HepG2 (cell line): Measurements from ENCODE around the gene PROCR. TPM values are rescaled to one million over a fixed set of nuclear protein-coding genes. Genes with fewer than 3 reads are reported as not detected.

ENCODE experiments used
- ATF2 ChIP-seq: sonication (generic); formaldehyde crosslinking; IDR thresholded peaks from 2 replicates; pipeline ENCODE4 v1.4.0; 2020; ENCODE audit warnings: missing genetic modification reagents
- CBFB ChIP-seq: sonication (generic); formaldehyde crosslinking; IDR thresholded peaks from 2 replicates; pipeline ENCODE4 v1.4.0; 2020; ENCODE audit warnings: missing genetic modification reagents
- ESRRA ChIP-seq: sonication (generic); formaldehyde crosslinking; IDR thresholded peaks from 2 replicates; pipeline ENCODE4 v1.5.1; 2020; ENCODE audit warnings: mild to moderate bottlenecking, low read depth, missing genetic modification reagents
- ETV6 ChIP-seq: sonication (generic); formaldehyde crosslinking; conservative IDR thresholded peaks from 2 replicates; pipeline ENCODE4 v1.4.0; 2020; ENCODE audit warnings: missing genetic modification reagents
- MAFG ChIP-seq: sonication (generic); formaldehyde crosslinking; IDR thresholded peaks from 2 replicates; pipeline ENCODE4 v1.5.1; 2020; ENCODE audit warnings: mild to moderate bottlenecking, missing genetic modification reagents
- NFE2L1 ChIP-seq: sonication (generic); formaldehyde crosslinking; IDR thresholded peaks from 2 replicates; pipeline ENCODE4 v1.4.0; 2020; ENCODE audit warnings: missing genetic modification reagents, mild to moderate bottlenecking, borderline replicate concordance
- NFKBIZ ChIP-seq: IDR thresholded peaks from 2 replicates; pipeline ENCODE4 v1.6.1; 2018; ENCODE audit warnings: missing genetic modification reagents, missing compliant biosample characterization
- NFRKB ChIP-seq: fragments of 450-650 bp; IDR thresholded peaks from 2 replicates; pipeline ENCODE4 v1.6.1; 2017
- NPAS2 ChIP-seq: sonication (generic); formaldehyde crosslinking; IDR thresholded peaks from 2 replicates; pipeline ENCODE4 v1.8.0; 2022; ENCODE audit warnings: mild to moderate bottlenecking, missing genetic modification reagents, borderline replicate concordance
- PBX2 ChIP-seq: IDR thresholded peaks from 2 replicates; pipeline ENCODE4 v1.6.1; 2016; ENCODE audit warnings: control low read depth
- ZNF121 ChIP-seq: sonication (generic); formaldehyde crosslinking; IDR thresholded peaks from 2 replicates; pipeline ENCODE4 v1.5.0; 2020; ENCODE audit warnings: mild to moderate bottlenecking, missing genetic modification reagents
- ZNF589 ChIP-seq: sonication (generic); formaldehyde crosslinking; conservative IDR thresholded peaks from 2 replicates; pipeline ENCODE4 v1.8.0; 2022; ENCODE audit warnings: mild to moderate bottlenecking, moderate library complexity, missing genetic modification reagents
- ZNF597 ChIP-seq: sonication (generic); formaldehyde crosslinking; IDR thresholded peaks from 2 replicates; pipeline ENCODE4 v1.5.0; 2020; ENCODE audit warnings: missing genetic modification reagents
- polyA plus RNA-seq, 8 experiments: library from polyadenylated mRNA; depleted of rRNA in 3 of 8; stranded (reverse) in 7 of 8; unstranded in 1 of 8; fragments of >200 nt; fragmentation: Illumina TruSeq in 4 of 8; extraction: Trizol in 4 of 8; gene quantifications; 2 replicates each; pipeline versions ENCODE4 v1.2.1 to v1.2.3, GENCODE V29; 2011 to 2016; ENCODE audit warnings: low read depth in 4 of 8, missing spikeins in 1 of 8, mixed read lengths in 1 of 8; ENCODE audit not compliant: insufficient read depth in 1 of 8
- total RNA-seq, 5 experiments: library from RNA; depleted of rRNA; stranded (reverse); fragments of >200 nt; fragmentation: Illumina TruSeq; extraction: Trizol; gene quantifications; 2 replicates each; pipeline ENCODE4 v1.2.3, GENCODE V29; 2016; ENCODE audit warnings: low read depth in 1 of 5
- TF ChIP-seq, protein P1 (sequence below): sonication (generic); formaldehyde crosslinking; IDR thresholded peaks from 2 replicates; pipeline ENCODE4 v1.4.0; 2020; ENCODE audit warnings: missing genetic modification reagents, borderline replicate concordance
- TF ChIP-seq, protein P2 (sequence below): IDR thresholded peaks from 2 replicates; pipeline ENCODE4 v1.4.0; 2020; ENCODE audit warnings: mild to moderate bottlenecking, missing genetic modification reagents
- TF ChIP-seq, protein P3 (sequence below): sonication (generic); formaldehyde crosslinking; IDR thresholded peaks from 2 replicates; pipeline ENCODE4 v1.4.0; 2020; ENCODE audit warnings: missing genetic modification reagents, mild to moderate bottlenecking, borderline replicate concordance

PROCR gene
- total and polyA plus RNA-seq, 2 of the 13 experiments (the other 11 are each of a cell fraction or from before 2014, with no cell fraction given), result 1.4 to 1.7 TPM

- no peak for TF ChIP-seq MAFG (CRISPR knock-in tag)
- no peak; the same call in 1 of the 2 replicates for TF ChIP-seq NFE2L1 (CRISPR knock-in tag)
- no peak for TF ChIP-seq NFRKB
- 0 out of 2 replicates have a peak, but pooled peaks have one; percentile 4 for TF ChIP-seq ETV6
- TF ChIP-seq NFKBIZ (CRISPR knock-in tag), result no peak
- no peak for TF ChIP-seq CBFB
- TF ChIP-seq ZNF589, result no peak
- TF ChIP-seq ZNF121 (CRISPR knock-in tag), result no peak
- TF ChIP-seq ZNF597 (CRISPR knock-in tag), result no peak
- TF ChIP-seq ESRRA (CRISPR knock-in tag), result no peak
- TF ChIP-seq PBX2 (CRISPR knock-in tag), result no peak
- TF ChIP-seq, protein P1, sequence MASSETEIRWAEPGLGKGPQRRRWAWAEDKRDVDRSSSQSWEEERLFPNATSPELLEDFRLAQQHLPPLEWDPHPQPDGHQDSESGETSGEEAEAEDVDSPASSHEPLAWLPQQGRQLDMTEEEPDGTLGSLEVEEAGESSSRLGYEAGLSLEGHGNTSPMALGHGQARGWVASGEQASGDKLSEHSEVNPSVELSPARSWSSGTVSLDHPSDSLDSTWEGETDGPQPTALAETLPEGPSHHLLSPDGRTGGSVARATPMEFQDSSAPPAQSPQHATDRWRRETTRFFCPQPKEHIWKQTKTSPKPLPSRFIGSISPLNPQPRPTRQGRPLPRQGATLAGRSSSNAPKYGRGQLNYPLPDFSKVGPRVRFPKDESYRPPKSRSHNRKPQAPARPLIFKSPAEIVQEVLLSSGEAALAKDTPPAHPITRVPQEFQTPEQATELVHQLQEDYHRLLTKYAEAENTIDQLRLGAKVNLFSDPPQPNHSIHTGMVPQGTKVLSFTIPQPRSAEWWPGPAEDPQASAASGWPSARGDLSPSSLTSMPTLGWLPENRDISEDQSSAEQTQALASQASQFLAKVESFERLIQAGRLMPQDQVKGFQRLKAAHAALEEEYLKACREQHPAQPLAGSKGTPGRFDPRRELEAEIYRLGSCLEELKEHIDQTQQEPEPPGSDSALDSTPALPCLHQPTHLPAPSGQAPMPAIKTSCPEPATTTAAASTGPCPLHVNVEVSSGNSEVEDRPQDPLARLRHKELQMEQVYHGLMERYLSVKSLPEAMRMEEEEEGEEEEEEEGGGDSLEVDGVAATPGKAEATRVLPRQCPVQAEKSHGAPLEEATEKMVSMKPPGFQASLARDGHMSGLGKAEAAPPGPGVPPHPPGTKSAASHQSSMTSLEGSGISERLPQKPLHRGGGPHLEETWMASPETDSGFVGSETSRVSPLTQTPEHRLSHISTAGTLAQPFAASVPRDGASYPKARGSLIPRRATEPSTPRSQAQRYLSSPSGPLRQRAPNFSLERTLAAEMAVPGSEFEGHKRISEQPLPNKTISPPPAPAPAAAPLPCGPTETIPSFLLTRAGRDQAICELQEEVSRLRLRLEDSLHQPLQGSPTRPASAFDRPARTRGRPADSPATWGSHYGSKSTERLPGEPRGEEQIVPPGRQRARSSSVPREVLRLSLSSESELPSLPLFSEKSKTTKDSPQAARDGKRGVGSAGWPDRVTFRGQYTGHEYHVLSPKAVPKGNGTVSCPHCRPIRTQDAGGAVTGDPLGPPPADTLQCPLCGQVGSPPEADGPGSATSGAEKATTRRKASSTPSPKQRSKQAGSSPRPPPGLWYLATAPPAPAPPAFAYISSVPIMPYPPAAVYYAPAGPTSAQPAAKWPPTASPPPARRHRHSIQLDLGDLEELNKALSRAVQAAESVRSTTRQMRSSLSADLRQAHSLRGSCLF, result no peak
- TF ChIP-seq NPAS2, result no peak
- TF ChIP-seq ATF2 (CRISPR knock-in tag), result no peak
- TF ChIP-seq, protein P2, sequence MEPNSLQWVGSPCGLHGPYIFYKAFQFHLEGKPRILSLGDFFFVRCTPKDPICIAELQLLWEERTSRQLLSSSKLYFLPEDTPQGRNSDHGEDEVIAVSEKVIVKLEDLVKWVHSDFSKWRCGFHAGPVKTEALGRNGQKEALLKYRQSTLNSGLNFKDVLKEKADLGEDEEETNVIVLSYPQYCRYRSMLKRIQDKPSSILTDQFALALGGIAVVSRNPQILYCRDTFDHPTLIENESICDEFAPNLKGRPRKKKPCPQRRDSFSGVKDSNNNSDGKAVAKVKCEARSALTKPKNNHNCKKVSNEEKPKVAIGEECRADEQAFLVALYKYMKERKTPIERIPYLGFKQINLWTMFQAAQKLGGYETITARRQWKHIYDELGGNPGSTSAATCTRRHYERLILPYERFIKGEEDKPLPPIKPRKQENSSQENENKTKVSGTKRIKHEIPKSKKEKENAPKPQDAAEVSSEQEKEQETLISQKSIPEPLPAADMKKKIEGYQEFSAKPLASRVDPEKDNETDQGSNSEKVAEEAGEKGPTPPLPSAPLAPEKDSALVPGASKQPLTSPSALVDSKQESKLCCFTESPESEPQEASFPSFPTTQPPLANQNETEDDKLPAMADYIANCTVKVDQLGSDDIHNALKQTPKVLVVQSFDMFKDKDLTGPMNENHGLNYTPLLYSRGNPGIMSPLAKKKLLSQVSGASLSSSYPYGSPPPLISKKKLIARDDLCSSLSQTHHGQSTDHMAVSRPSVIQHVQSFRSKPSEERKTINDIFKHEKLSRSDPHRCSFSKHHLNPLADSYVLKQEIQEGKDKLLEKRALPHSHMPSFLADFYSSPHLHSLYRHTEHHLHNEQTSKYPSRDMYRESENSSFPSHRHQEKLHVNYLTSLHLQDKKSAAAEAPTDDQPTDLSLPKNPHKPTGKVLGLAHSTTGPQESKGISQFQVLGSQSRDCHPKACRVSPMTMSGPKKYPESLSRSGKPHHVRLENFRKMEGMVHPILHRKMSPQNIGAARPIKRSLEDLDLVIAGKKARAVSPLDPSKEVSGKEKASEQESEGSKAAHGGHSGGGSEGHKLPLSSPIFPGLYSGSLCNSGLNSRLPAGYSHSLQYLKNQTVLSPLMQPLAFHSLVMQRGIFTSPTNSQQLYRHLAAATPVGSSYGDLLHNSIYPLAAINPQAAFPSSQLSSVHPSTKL (CRISPR knock-in tag), result no peak
- TF ChIP-seq, protein P3, sequence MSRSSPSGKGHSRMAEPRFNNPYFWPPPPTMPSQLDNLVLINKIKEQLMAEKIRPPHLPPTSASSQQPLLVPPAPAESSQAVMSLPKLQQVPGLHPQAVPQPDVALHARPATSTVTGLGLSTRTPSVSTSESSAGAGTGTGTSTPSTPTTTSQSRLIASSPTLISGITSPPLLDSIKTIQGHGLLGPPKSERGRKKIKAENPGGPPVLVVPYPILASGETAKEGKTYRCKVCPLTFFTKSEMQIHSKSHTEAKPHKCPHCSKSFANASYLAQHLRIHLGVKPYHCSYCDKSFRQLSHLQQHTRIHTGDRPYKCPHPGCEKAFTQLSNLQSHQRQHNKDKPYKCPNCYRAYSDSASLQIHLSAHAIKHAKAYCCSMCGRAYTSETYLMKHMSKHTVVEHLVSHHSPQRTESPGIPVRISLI (CRISPR knock-in tag), result peak; percentile 31; the same call in 1 of the 2 replicates
These were observed 25.5 kb upstream of the PROCR start (continued) for GRCh38 chr20:35146299-35146919.
